Muscle of leg (tissue), 11 donors: ENCODE results near the gene SHKBP1. TPM values are rescaled to one million over a fixed set of nuclear protein-coding genes. Genes with fewer than 3 reads are reported as not detected.

Experiments
- DNase-seq: peaks from one replicate; pipeline ENCODE4 v3.0.0; 2013
- H3K27ac ChIP-seq: one replicate; pipeline ENCODE4 v1.5.1; 2013; ENCODE audit warnings: mild to moderate bottlenecking, low read length, control low read depth
- H3K27me3 ChIP-seq: one replicate; pipeline ENCODE4 v1.6.1; 2013; ENCODE audit warnings: low read length; ENCODE audit not compliant: control insufficient read depth, insufficient read depth
- H3K36me3 ChIP-seq: one replicate; pipeline ENCODE4 v1.6.1; 2013; ENCODE audit warnings: low read length; ENCODE audit not compliant: control insufficient read depth, insufficient read depth
- H3K4me1 ChIP-seq: one replicate; pipeline ENCODE4 v1.6.1; 2013; ENCODE audit warnings: low read length; ENCODE audit not compliant: control insufficient read depth, insufficient read depth
- H3K4me3 ChIP-seq: one replicate; pipeline ENCODE4 v1.5.1; 2013; ENCODE audit warnings: low read length, control low read depth
- H3K9me3 ChIP-seq: replicated peaks from 2 replicates; pipeline ENCODE4 v1.6.1; 2013; ENCODE audit warnings: low read depth, low read length; ENCODE audit not compliant: control insufficient read depth
- WGBS: methylation state at CpG from one replicate; pipeline ENCODE4 v1.1.5; 2013; ENCODE audit warnings: missing lambda C conversion rate; ENCODE audit not compliant: insufficient coverage; 5-methylcytosine and 5-hydroxymethylcytosine counted together
- polyA plus RNA-seq, 8 donors: library from polyadenylated mRNA; unstranded; fragments of 120-200 nt; gene quantifications; one replicate each; pipeline versions ENCODE4 v1.2.1 to v1.2.3, GENCODE V29; 2013; ENCODE audit warnings: inconsistent platforms in 1 of 8, low replicate concordance in 1 of 8; ENCODE audit not compliant: insufficient read length in 8 of 8, insufficient read depth in 1 of 8
- total RNA-seq: library from RNA; stranded (reverse); fragments of 120-200 nt; gene quantifications from one replicate; pipeline ENCODE4 v1.2.4, GENCODE V29; 2013

The SHKBP1 gene
- total and polyA plus RNA-seq, 9 donors: 8.2 to 29.8 (median 21.3) TPM

GRCh38 chr19:40632311-40633036 lies 55.8 kb downstream of the SHKBP1 start:
- Histone ChIP-seq H3K36me3 (peaks cover 10% of the 10 kb centered on the region), H3K9me3 (no peaks in the 10 kb centered on the region), H3K4me1 (peaks cover 4% of the 10 kb centered on the region), H3K27me3 (peaks cover 13% of the 10 kb centered on the region), H3K27ac (no peak overlapping the region), H3K4me3 (no peak overlapping the region)
- no peak for DNase-seq
- WGBS: 72% methylated on average over 2 of the region's 3 CpGs

- Histone ChIP-seq H3K27ac (no peak overlapping the region), H3K36me3 (peaks cover 3% of the 10 kb centered on the region), H3K4me3 (no peak overlapping the region), H3K4me1 (peaks cover 4% of the 10 kb centered on the region), H3K27me3 (peaks cover 13% of the 10 kb centered on the region), H3K9me3 (no peaks in the 10 kb centered on the region)
- no CpG with 5 or more reads among the region's 5 CpGs for WGBS
- DNase-seq: no peak
These were observed 56.5 kb downstream of the SHKBP1 start for GRCh38 chr19:40633207-40633606.

GRCh38 chr19:40638327-40638726 lies 61.7 kb downstream of the SHKBP1 start:
- Histone ChIP-seq H3K27me3 (peaks cover 13% of the 10 kb centered on the region), H3K9me3 (no peaks in the 10 kb centered on the region), H3K4me3 (no peak overlapping the region), H3K4me1 (peaks cover 14% of the 10 kb centered on the region), H3K36me3 (no peaks in the 10 kb centered on the region), H3K27ac (no peak overlapping the region)
- WGBS: no CpG with 5 or more reads among the region's 1 CpG
- DNase-seq: no peak

GRCh38 chr19:40639638-40639982 lies 62.9 kb downstream of the SHKBP1 start:
- no peaks in the 10 kb centered on the region for H3K36me3 ChIP-seq
- no peaks in the 10 kb centered on the region for H3K9me3 ChIP-seq
- 79% methylated on average over 5 of the region's 6 CpGs for WGBS
- peaks cover 11% of the 10 kb centered on the region for H3K27me3 ChIP-seq
- no peak overlapping the region for H3K4me3 ChIP-seq
- H3K4me1 ChIP-seq: peaks cover 10% of the 10 kb centered on the region
- H3K27ac ChIP-seq: no peak overlapping the region
- DNase-seq: no peak

GRCh38 chr19:40640744-40641143 lies 64.1 kb downstream of the SHKBP1 start:
- Histone ChIP-seq H3K4me3 (no peak overlapping the region), H3K27ac (peak overlapping the region; percentile 75), H3K4me1 (peaks cover 13% of the 10 kb centered on the region), H3K9me3 (no peaks in the 10 kb centered on the region), H3K27me3 (peaks cover 6% of the 10 kb centered on the region), H3K36me3 (no peaks in the 10 kb centered on the region)
- WGBS: no CpG with 5 or more reads among the region's 5 CpGs
- no peak for DNase-seq

Other genes with a start within 250 kb of the SHKBP1 start
- 36.6 TPM for gene C19orf47, start 228.5 kb upstream of the SHKBP1 start, total RNA-seq
- 10 to 100 TPM; 54.3 to 70.2 (median 58.8) TPM for gene C19orf47, start 228.5 kb upstream of the SHKBP1 start, polyA plus RNA-seq
- 255 TPM for gene PLD3, start 228.2 kb upstream of the SHKBP1 start, total RNA-seq
- 100 to 1,000 TPM; 193 to 271 (median 265) TPM for gene PLD3, start 228.2 kb upstream of the SHKBP1 start, polyA plus RNA-seq
- gene HIPK4, start 186.7 kb upstream of the SHKBP1 start, total RNA-seq: 0.13 TPM
- 1 to 10 TPM; 1.2 to 3.7 (median 1.9) TPM for gene HIPK4, start 186.7 kb upstream of the SHKBP1 start, polyA plus RNA-seq
- 7.7 TPM for gene PRX, start 163.5 kb upstream of the SHKBP1 start, total RNA-seq
- 1 to 10 TPM; 7.0 to 9.3 (median 7.8) TPM for gene PRX, start 163.5 kb upstream of the SHKBP1 start, polyA plus RNA-seq
- gene SERTAD1, start 150.9 kb upstream of the SHKBP1 start, total RNA-seq: 9.8 TPM
- 1 to 10 TPM; 5.7 to 9.1 (median 8.0) TPM for gene SERTAD1, start 150.9 kb upstream of the SHKBP1 start, polyA plus RNA-seq
- gene SERTAD3, start 132.5 kb upstream of the SHKBP1 start, total RNA-seq: 45.5 TPM
- 10 to 100 TPM; 48.9 to 66.1 (median 54.3) TPM for gene SERTAD3, start 132.5 kb upstream of the SHKBP1 start, polyA plus RNA-seq
- 57.9 TPM for gene BLVRB, start 111.1 kb upstream of the SHKBP1 start, total RNA-seq
- 10 to 100 TPM; 41.4 to 55.7 (median 42.7) TPM for gene BLVRB, start 111.1 kb upstream of the SHKBP1 start, polyA plus RNA-seq
- 0.40 TPM for gene SPTBN4, start 109.9 kb upstream of the SHKBP1 start, total RNA-seq
- under 1 TPM; 0.23 to 0.73 (median 0.50) TPM for gene SPTBN4, start 109.9 kb upstream of the SHKBP1 start, polyA plus RNA-seq
- gene LTBP4, start 24.5 kb downstream of the SHKBP1 start, total RNA-seq: 69.6 TPM
- 100 to 1,000 TPM; 209 to 383 (median 313) TPM for gene LTBP4, start 24.5 kb downstream of the SHKBP1 start, polyA plus RNA-seq
- gene NUMBL, start 113.8 kb downstream of the SHKBP1 start, total RNA-seq: 14.6 TPM
- gene NUMBL, start 113.8 kb downstream of the SHKBP1 start, polyA plus RNA-seq: 10 to 100 TPM; 26.7 to 39.5 (median 33.5) TPM
- gene COQ8B, start 140.0 kb downstream of the SHKBP1 start, total RNA-seq: 18.2 TPM
- 10 to 100 TPM; 19.4 to 26.5 (median 23.6) TPM for gene COQ8B, start 140.0 kb downstream of the SHKBP1 start, polyA plus RNA-seq
- 8.2 TPM for gene ITPKC, start 140.2 kb downstream of the SHKBP1 start, total RNA-seq
- 10 to 100 TPM in 7 of 8 donors, 1 to 10 TPM in 1; 8.2 to 13.0 (median 11.5) TPM for gene ITPKC, start 140.2 kb downstream of the SHKBP1 start, polyA plus RNA-seq
- gene ACTMAP, start 173.6 kb downstream of the SHKBP1 start, total RNA-seq: 1.2 TPM
- gene ACTMAP, start 173.6 kb downstream of the SHKBP1 start, polyA plus RNA-seq: 10 to 100 TPM in 6 of 8 donors, 1 to 10 TPM in 2; 7.8 to 13.0 (median 11.2) TPM
- 27.0 TPM for gene SNRPA, start 174.3 kb downstream of the SHKBP1 start, total RNA-seq
- gene SNRPA, start 174.3 kb downstream of the SHKBP1 start, polyA plus RNA-seq: 10 to 100 TPM; 56.2 to 88.4 (median 74.5) TPM
- 3.3 TPM for gene MIA, start 198.6 kb downstream of the SHKBP1 start, total RNA-seq
- gene MIA, start 198.6 kb downstream of the SHKBP1 start, polyA plus RNA-seq: 1 to 10 TPM in 6 of 8 donors, under 1 TPM in 1, not detected in 1; 0.67 to 5.9 (median 2.9) TPM
- 6.0 TPM for gene RAB4B, start 201.4 kb downstream of the SHKBP1 start, total RNA-seq
- 10 to 100 TPM in 3 of 8 donors, 1 to 10 TPM in 5; 7.2 to 11.0 (median 9.6) TPM for gene RAB4B, start 201.4 kb downstream of the SHKBP1 start, polyA plus RNA-seq
- 52.0 TPM for gene EGLN2, start 222.3 kb downstream of the SHKBP1 start, total RNA-seq
- gene EGLN2, start 222.3 kb downstream of the SHKBP1 start, polyA plus RNA-seq: 10 to 100 TPM; 46.8 to 58.7 (median 52.4) TPM